GM12873 (cell line): ENCODE measurements around the gene TGFB1I1.

Experiments
- TF ChIP-seq, protein P1 (sequence below): IDR thresholded peaks from 2 replicates; pipeline ENCODE4 v1.5.1; 2012; ENCODE audit warnings: low read depth, mild to moderate bottlenecking, moderate library complexity, low read length, control low read depth; ENCODE audit not compliant: insufficient read depth; ENCODE audit errors: missing control alignments

The TGFB1I1 gene

DNA sequence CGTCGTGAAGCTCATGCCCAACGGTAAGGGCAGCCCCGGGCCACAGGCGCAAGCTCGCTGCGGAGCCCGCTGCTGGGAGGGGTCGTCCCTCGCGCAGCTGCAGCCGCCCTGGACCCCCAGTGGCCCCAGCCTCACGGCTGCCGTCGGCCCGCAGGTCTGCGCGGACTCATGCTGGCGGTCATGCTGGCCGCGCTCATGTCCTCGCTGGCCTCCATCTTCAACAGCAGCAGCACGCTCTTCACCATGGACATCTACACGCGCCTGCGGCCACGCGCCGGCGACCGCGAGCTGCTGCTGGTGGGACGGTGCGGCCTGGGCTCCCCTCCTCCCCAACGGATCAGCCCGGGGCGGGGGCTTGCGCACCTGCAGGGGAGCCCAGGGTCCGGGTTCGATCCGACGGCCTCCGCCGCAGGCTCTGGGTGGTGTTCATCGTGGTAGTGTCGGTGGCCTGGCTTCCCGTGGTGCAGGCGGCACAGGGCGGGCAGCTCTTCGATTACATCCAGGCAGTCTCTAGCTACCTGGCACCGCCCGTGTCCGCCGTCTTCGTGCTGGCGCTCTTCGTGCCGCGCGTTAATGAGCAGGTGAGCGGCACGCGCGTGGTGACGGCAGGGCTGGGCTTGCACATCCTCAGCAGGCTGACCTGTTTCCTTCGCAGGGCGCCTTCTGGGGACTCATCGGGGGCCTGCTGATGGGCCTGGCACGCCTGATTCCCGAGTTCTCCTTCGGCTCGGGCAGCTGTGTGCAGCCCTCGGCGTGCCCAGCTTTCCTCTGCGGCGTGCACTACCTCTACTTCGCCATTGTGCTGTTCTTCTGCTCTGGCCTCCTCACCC, 16.7 kb downstream of the TGFB1I1 start:
- TF ChIP-seq, protein P1, sequence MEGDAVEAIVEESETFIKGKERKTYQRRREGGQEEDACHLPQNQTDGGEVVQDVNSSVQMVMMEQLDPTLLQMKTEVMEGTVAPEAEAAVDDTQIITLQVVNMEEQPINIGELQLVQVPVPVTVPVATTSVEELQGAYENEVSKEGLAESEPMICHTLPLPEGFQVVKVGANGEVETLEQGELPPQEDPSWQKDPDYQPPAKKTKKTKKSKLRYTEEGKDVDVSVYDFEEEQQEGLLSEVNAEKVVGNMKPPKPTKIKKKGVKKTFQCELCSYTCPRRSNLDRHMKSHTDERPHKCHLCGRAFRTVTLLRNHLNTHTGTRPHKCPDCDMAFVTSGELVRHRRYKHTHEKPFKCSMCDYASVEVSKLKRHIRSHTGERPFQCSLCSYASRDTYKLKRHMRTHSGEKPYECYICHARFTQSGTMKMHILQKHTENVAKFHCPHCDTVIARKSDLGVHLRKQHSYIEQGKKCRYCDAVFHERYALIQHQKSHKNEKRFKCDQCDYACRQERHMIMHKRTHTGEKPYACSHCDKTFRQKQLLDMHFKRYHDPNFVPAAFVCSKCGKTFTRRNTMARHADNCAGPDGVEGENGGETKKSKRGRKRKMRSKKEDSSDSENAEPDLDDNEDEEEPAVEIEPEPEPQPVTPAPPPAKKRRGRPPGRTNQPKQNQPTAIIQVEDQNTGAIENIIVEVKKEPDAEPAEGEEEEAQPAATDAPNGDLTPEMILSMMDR = no peak

DNA sequence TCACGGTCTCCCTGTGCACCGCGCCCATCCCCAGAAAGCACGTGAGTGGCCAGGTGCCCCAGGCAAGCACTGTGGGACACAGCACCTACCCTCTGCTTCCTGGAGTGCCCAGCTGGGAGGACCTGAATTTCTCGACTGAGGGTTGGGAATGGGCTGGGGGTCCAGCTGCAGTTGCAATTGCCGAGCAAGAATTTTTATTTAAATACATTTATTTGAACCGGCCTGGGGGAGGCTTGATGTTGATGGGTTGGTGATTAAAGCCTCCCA, 17.3 kb downstream of the TGFB1I1 start:
- TF ChIP-seq, protein P1 = no peak

DNA sequence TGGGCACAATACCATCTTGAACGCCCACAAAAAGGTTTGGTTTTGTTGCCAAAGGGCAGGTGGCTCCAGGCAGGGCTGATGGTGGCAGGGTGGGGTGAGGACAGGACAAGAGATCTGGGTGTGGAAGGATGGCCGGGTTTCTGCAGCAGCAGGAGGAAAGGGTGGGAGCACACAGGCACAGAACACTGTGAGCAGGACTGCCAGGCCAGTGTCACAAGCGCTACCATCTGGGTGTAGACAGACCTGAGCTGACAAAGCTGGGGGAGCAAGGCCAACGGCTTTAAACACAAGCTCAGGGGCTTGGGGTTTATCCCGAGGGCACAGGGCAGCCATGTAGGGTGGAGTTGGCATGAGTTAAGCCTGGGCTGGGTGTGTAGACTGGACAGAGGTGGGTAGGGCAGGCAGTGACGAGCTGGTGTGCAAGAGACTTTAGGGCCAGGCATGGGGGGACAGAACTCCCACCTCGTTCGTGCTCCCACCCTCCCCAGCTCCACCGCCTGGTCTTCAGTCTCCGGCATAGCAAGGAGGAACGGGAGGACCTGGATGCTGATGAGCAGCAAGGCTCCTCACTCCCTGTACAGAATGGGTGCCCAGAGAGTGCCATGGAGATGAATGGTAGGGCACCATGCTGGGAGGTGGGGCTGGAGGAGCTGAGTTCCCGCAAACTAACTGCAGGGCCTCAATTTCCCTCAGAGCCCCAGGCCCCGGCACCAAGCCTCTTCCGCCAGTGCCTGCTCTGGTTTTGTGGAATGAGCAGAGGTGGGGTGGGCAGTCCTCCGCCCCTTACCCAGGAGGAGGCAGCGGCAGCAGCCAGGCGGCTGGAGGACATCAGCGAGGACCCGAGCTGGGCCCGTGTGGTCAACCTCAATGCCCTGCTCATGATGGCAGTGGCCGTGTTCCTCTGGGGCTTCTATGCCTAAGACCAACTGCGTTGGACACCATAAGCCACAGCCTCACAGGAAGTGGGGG, 17.9 kb downstream of the TGFB1I1 start:
- TF ChIP-seq, protein P1 = no peak

DNA sequence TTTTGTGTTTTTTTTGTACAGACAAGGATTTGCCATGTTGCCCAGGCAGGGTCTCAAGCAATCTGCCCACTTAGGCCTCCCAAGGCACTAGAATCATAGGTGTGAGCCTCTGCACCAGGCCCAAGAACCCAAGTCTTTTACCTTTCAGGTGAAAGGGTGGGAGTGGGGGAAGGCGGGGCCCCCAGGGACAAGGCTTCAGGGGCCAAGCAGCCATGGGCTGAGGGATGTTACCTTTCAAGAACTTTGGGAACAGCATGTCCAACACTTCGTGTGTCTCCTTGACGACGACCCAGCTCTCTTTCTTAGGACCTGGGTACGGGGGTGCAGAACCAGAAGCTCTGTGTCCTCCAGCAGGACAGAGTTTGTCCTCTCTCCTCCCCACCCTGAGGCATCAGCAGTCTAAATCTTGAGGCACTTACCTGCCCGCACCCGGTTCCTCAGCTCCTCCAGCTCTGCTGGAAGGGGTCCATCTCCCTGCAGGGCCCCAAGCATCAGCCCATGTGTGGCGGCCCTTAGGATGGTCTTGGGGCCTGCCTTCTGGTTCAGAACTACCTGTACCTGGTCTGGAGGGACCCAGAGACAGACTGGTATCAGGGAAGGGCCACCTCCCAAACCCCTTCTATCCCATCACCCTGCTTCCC, 19.9 kb downstream of the TGFB1I1 start:
- TF ChIP-seq, protein P1 = no peak

DNA sequence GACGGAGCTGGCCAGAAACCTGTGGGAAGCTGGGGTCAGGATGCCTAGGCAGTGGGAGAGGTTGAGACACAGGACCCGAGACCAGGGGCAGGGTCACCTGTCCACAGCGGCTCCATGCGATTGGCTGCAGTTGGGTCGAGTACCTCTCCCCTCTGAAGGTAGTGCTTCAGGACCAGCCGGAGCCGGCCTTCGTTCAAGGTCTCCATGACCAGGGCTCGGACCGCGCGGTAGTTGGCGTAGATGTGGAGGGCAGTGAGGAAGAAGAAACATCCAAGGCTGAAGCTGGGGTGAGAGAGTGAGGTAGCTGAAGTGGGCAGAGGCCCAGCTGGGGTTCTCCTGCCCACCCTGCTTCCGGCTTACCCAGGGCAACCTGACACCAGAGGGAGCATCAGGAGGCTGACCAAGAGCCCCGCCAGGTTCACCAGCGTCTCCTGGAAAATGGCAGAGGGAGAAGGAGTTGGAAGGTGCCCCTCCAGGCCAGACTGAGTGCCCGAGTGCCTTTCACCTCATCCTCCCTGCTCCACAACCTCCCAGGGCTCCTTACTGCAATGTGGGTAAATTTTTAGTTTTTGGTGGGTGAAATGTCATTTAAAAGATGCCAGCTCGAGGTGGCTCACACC, 21.7 kb downstream of the TGFB1I1 start:
- TF ChIP-seq, protein P1 = no peak

DNA sequence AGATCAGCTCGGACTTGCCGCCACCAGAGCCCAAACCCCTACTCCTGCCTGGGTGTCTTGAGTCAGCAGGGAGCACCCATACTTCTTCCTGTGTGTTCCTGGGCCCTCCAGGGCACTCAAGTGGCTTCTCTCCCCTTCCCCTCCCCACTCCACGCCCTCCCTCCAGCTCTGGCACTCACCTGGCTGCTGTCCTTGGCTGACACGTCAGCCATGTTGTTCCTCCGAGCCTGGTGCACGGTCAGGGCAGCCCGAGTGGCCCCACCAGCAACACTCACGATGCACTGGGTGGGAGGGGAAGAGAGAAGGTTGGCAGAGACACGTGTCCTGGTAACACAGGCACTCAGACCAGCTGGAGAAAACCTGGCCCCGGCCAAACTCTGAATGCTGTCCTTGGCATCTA, 24.7 kb downstream of the TGFB1I1 start:
- TF ChIP-seq, protein P1 = no peak
